ENCODE results near the gene ARFGEF2. TPM values are rescaled to one million over a fixed set of nuclear protein-coding genes. Genes with fewer than 3 reads are reported as not detected.
"Not testable (repeated sequence)": the region's sequence is repeated elsewhere in the genome, so short reads cannot be mapped to it uniquely, and the experiment has no call there.

Gene ARFGEF2
- total and polyA plus RNA-seq, 2 donors from 2014 or later: 7.4 to 36.9 TPM

GRCh38 chr20:49063279-49063678 is 141.8 kb downstream of the ARFGEF2 start:
- FAIRE-seq (no peak), DNase-seq (no peak)
- Histone ChIP-seq H3K9ac (ENCODE audit: low read length in 3 of 3) (no peak overlapping the region), H3K4me1 (ENCODE audit: control insufficient read depth in 2 of 3, insufficient read depth in 2 of 3, low read depth in 1 of 3, low read length in 3 of 3) (no peaks in the 10 kb centered on the region), H3K27ac (ENCODE audit: low read depth in 2 of 2, low read length in 2 of 2) (no peak overlapping the region), H3K9me3 (ENCODE audit: control insufficient read depth in 2 of 3, insufficient read depth in 1 of 3, low read length in 3 of 3) (no peaks in the 10 kb centered on the region), H3K4me3 (ENCODE audit: low read length in 3 of 3) (no peak overlapping the region), H3K36me3 (ENCODE audit: control insufficient read depth in 2 of 3, insufficient read depth in 3 of 3, low read length in 3 of 3) (peaks cover 0 to 18% (median 4%) of the 10 kb centered on the region in 3 donors), H3K27me3 (ENCODE audit: control insufficient read depth, insufficient read depth, low read length) (no peaks in the 10 kb centered on the region)
- TF ChIP-seq CTCF (IDR thresholded peaks at IDR 0.05; ENCODE audit: borderline replicate concordance, extremely low read depth, insufficient read depth): no peak
- intact Hi-C loops (cut with DNase I): no loop called here

GRCh38 chr20:49074521-49074920 is 153.0 kb downstream of the ARFGEF2 start:
- Histone ChIP-seq H3K9me3 (ENCODE audit: control insufficient read depth in 2 of 3, insufficient read depth in 1 of 3, low read length in 3 of 3) (no peaks in the 10 kb centered on the region), H3K27me3 (ENCODE audit: control insufficient read depth, insufficient read depth, low read length) (no peaks in the 10 kb centered on the region), H3K9ac (ENCODE audit: low read length in 3 of 3) (no peak overlapping the region), H3K4me3 (ENCODE audit: low read length in 3 of 3) (no peak overlapping the region), H3K36me3 (ENCODE audit: control insufficient read depth in 2 of 3, insufficient read depth in 3 of 3, low read length in 3 of 3) (peaks cover 5 to 34% (median 12%) of the 10 kb centered on the region in 3 donors), H3K27ac (ENCODE audit: low read depth in 2 of 2, low read length in 2 of 2) (no peak overlapping the region), H3K4me1 (ENCODE audit: control insufficient read depth in 2 of 3, insufficient read depth in 2 of 3, low read depth in 1 of 3, low read length in 3 of 3) (no peaks in the 10 kb centered on the region)
- DNase-seq: no peak
- no peak for FAIRE-seq
- intact Hi-C loops (cut with DNase I): no loop called here
- no peak for TF ChIP-seq CTCF (IDR thresholded peaks at IDR 0.05; ENCODE audit: borderline replicate concordance, extremely low read depth, insufficient read depth)

GRCh38 chr20:49078310-49078709 is 156.8 kb downstream of the ARFGEF2 start:
- FAIRE-seq: no peak
- no peak overlapping the region for H3K27ac ChIP-seq (ENCODE audit: low read depth in 2 of 2, low read length in 2 of 2)
- H3K4me3 ChIP-seq (ENCODE audit: low read length in 3 of 3): no peak overlapping the region
- TF ChIP-seq CTCF (IDR thresholded peaks at IDR 0.05; ENCODE audit: borderline replicate concordance, extremely low read depth, insufficient read depth): no peak
- no peaks in the 10 kb centered on the region for H3K27me3 ChIP-seq (ENCODE audit: control insufficient read depth, insufficient read depth, low read length)
- DNase-seq: no peak
- H3K4me1 ChIP-seq (ENCODE audit: control insufficient read depth in 2 of 3, insufficient read depth in 2 of 3, low read depth in 1 of 3, low read length in 3 of 3): no peaks in the 10 kb centered on the region
- H3K36me3 ChIP-seq (ENCODE audit: control insufficient read depth in 2 of 3, insufficient read depth in 3 of 3, low read length in 3 of 3): peaks cover 2 to 26% (median 10%) of the 10 kb centered on the region in 3 donors
- H3K9ac ChIP-seq (ENCODE audit: low read length in 3 of 3): no peak overlapping the region
- intact Hi-C loops (cut with DNase I): no loop called here
- no peaks in the 10 kb centered on the region for H3K9me3 ChIP-seq (ENCODE audit: control insufficient read depth in 2 of 3, insufficient read depth in 1 of 3, low read length in 3 of 3)

GRCh38 chr20:49082295-49082694 is 160.8 kb downstream of the ARFGEF2 start:
- peaks cover 12 to 46% (median 13%) of the 10 kb centered on the region in 3 donors for H3K36me3 ChIP-seq (ENCODE audit: control insufficient read depth in 2 of 3, insufficient read depth in 3 of 3, low read length in 3 of 3)
- intact Hi-C loops (cut with DNase I); DNase-seq; H3K9me3 ChIP-seq (ENCODE audit: control insufficient read depth in 2 of 3, insufficient read depth in 1 of 3, low read length in 3 of 3); H3K4me3 ChIP-seq (ENCODE audit: low read length in 3 of 3); H3K27me3 ChIP-seq (ENCODE audit: control insufficient read depth, insufficient read depth, low read length); H3K9ac ChIP-seq (ENCODE audit: low read length in 3 of 3); H3K4me1 ChIP-seq (ENCODE audit: control insufficient read depth in 2 of 3, insufficient read depth in 2 of 3, low read depth in 1 of 3, low read length in 3 of 3); FAIRE-seq; H3K27ac ChIP-seq (ENCODE audit: low read depth in 2 of 2, low read length in 2 of 2): not testable (repeated sequence)

Other genes with a start within 250 kb of the ARFGEF2 start
- 38.2 TPM for gene PREX1, start 93.7 kb upstream of the ARFGEF2 start, total RNA-seq
- gene PREX1, start 93.7 kb upstream of the ARFGEF2 start, polyA plus RNA-seq (ENCODE audit: insufficient read depth, low read depth, low replicate concordance): 8.5 TPM
- gene CSE1L, start 124.6 kb downstream of the ARFGEF2 start, total RNA-seq: 39.6 TPM
- gene CSE1L, start 124.6 kb downstream of the ARFGEF2 start, polyA plus RNA-seq (ENCODE audit: insufficient read depth, low read depth, low replicate concordance): 32.4 TPM